Gastroesophageal sphincter (tissue), 4 donors: ENCODE results near the gene SEMA7A. TPM values are rescaled to one million over a fixed set of nuclear protein-coding genes. Genes with fewer than 3 reads are reported as not detected.

ENCODE experiments used
- ATAC-seq: fragments of 150-250 bp; one replicate; pipeline ENCODE4 v1.9.1; 2016; ENCODE audit warnings: mild to moderate bottlenecking, moderate library complexity
- H3K27ac ChIP-seq, 4 donors: fragments of 200-600 bp; sonication (generic) in 3 of 4; 1 replicate in 3 of 4; 2 replicates in 1 of 4; pipeline ENCODE4 v1.5.1; 2016 to 2019
- H3K27me3 ChIP-seq: fragments of 200-600 bp; sonication (generic); one replicate; pipeline ENCODE4 v1.5.1; 2019
- H3K36me3 ChIP-seq, 2 donors: fragments of 200-600 bp; sonication (generic); one replicate each; pipeline ENCODE4 v1.5.1; 2019; ENCODE audit warnings: control low read depth in 1 of 2
- H3K4me1 ChIP-seq, 3 donors: fragments of 200-600 bp; sonication (generic); 1 replicate in 2 of 3; 2 replicates in 1 of 3; pipeline ENCODE4 v1.5.1; 2016 to 2019; ENCODE audit warnings: control low read depth in 2 of 3
- H3K4me3 ChIP-seq, 2 donors: fragments of 200-600 bp; sonication (generic); one replicate each; pipeline ENCODE4 v1.5.1; 2019; ENCODE audit warnings: mild to moderate bottlenecking in 1 of 2, moderate library complexity in 1 of 2
- H3K9me3 ChIP-seq, 3 donors: fragments of 200-600 bp; sonication (generic); one replicate each; pipeline ENCODE4 v1.5.1; 2017 to 2019; ENCODE audit warnings: control low read depth in 2 of 3
- CTCF ChIP-seq, 4 experiments: fragments of 200-600 bp in 2 of 4; fragments of 450-650 bp in 2 of 4; sonication (generic) in 1 of 4; IDR thresholded peaks; one replicate each; pipeline ENCODE4 v1.5.1; 2017 to 2019; ENCODE audit warnings: antibody characterized with exemption in 4 of 4, mild to moderate bottlenecking in 2 of 4, moderate library complexity in 2 of 4
- EP300 ChIP-seq: sonication (generic); formaldehyde crosslinking; IDR thresholded peaks from one replicate; pipeline ENCODE4 v1.6.1; 2017; ENCODE audit warnings: antibody characterized with exemption, mild to moderate bottlenecking
- POLR2A ChIP-seq, 2 donors: fragments of 450-650 bp; IDR thresholded peaks; one replicate each; pipeline ENCODE4 v1.6.1; 2017; ENCODE audit warnings: antibody characterized with exemption in 2 of 2, mild to moderate bottlenecking in 2 of 2, moderate library complexity in 1 of 2
- POLR2AphosphoS5 ChIP-seq: sonication (generic); formaldehyde crosslinking; IDR thresholded peaks from one replicate; pipeline ENCODE4 v1.6.1; 2017; ENCODE audit warnings: antibody characterized with exemption
- WGBS, 2 donors: methylation state at CpG; one replicate each; pipeline ENCODE4 v1.1.5; 2018; ENCODE audit warnings: low coverage in 1 of 2; 5-methylcytosine and 5-hydroxymethylcytosine counted together
- total RNA-seq, 4 donors: library from RNA; depleted of rRNA; stranded (reverse); fragments of >200 nt; gene quantifications; one replicate each; pipeline ENCODE4 v1.1.0, GENCODE V29; 2016

The SEMA7A gene
- total RNA-seq, 4 donors from 2014 or later = 0.93 to 2.7 (median 1.8) TPM

GRCh38 chr15:74403991-74404563 lies 29.7 kb downstream of the SEMA7A start:
- ATAC-seq = no peak
- no peaks in the 10 kb centered on the region for H3K9me3 ChIP-seq

GRCh38 chr15:74403588-74403919 lies 30.2 kb downstream of the SEMA7A start:
- H3K9me3 ChIP-seq = no peaks in the 10 kb centered on the region

More at GRCh38 chr15:74403991-74404563, 29.7 kb downstream of the SEMA7A start:
- TF ChIP-seq POLR2A (IDR thresholded peaks at IDR 0.05) = no peak
- TF ChIP-seq EP300 = no peak
- no peak for TF ChIP-seq CTCF (IDR thresholded peaks at IDR 0.05)
- TF ChIP-seq POLR2AphosphoS5 = no peak
- peaks cover 0 to 6% (median 0%) of the 10 kb centered on the region in 3 donors for H3K4me1 ChIP-seq
- no peaks in the 10 kb centered on the region for H3K36me3 ChIP-seq
- no peak overlapping the region for H3K4me3 ChIP-seq
- 27 to 100% methylated on average over 1 to 12 of the region's 16 CpGs for WGBS, 2 donors
- H3K27ac ChIP-seq = no peak overlapping the region
- H3K27me3 ChIP-seq = peaks cover 36% of the 10 kb centered on the region

GRCh38 chr15:74402873-74403587 lies 30.7 kb downstream of the SEMA7A start:
- Histone ChIP-seq H3K9me3 (no peaks in the 10 kb centered on the region), H3K27me3 (peaks cover 34% of the 10 kb centered on the region), H3K4me1 (peaks cover 0 to 6% (median 0%) of the 10 kb centered on the region in 3 donors), H3K36me3 (no peaks in the 10 kb centered on the region), H3K4me3 (no peak overlapping the region), H3K27ac (no peak overlapping the region)
- no CpG with 5 or more reads among the region's 13 CpGs for WGBS, 2 donors
- ATAC-seq = no peak
- TF ChIP-seq POLR2AphosphoS5 (no peak), POLR2A (IDR thresholded peaks at IDR 0.05) (no peak), EP300 (no peak), CTCF (IDR thresholded peaks at IDR 0.05) (no peak)

More at GRCh38 chr15:74403588-74403919, 30.2 kb downstream of the SEMA7A start:
- Histone ChIP-seq H3K4me3 (no peak overlapping the region), H3K36me3 (no peaks in the 10 kb centered on the region), H3K27me3 (peaks cover 34% of the 10 kb centered on the region), H3K27ac (no peak overlapping the region), H3K4me1 (peaks cover 0 to 6% (median 0%) of the 10 kb centered on the region in 3 donors)
- no peak for ATAC-seq
- WGBS, 2 donors = no CpG with 5 or more reads among the region's 10 CpGs
- TF ChIP-seq POLR2AphosphoS5 (no peak), POLR2A (IDR thresholded peaks at IDR 0.05) (no peak), CTCF (IDR thresholded peaks at IDR 0.05) (no peak), EP300 (no peak)

- Histone ChIP-seq H3K27me3 (peaks cover 34% of the 10 kb centered on the region), H3K9me3 (no peaks in the 10 kb centered on the region), H3K4me3 (no peak overlapping the region), H3K4me1 (peaks cover 0 to 6% (median 0%) of the 10 kb centered on the region in 3 donors), H3K36me3 (no peaks in the 10 kb centered on the region), H3K27ac (no peak overlapping the region)
- WGBS, 2 donors = no CpG with 5 or more reads among the region's 5 CpGs
- no peak for ATAC-seq
- TF ChIP-seq CTCF (IDR thresholded peaks at IDR 0.05) (no peak), POLR2A (IDR thresholded peaks at IDR 0.05) (no peak), POLR2AphosphoS5 (no peak), EP300 (no peak)
Measured at GRCh38 chr15:74402337-74402841, 31.4 kb downstream of the SEMA7A start.
